ENCODE data around the gene NOL8. TPM values are rescaled to one million over a fixed set of nuclear protein-coding genes. Genes with fewer than 3 reads are reported as not detected.

NOL8 gene
- polyA plus RNA-seq (2012; ENCODE audit: insufficient read length, low read depth): 14.7 TPM

GRCh38 chr9:92325269-92325990 is at the start of gene NOL8, which contains the start of gene CENPP:
TSS of gene NOL8 (minus strand) at chr9:92325350. CDS start at chr9:92324161, 1,189 bp downstream.
TSS of gene CENPP (plus strand) at chr9:92325953.
- TF ChIP-seq FOXP2 (optimal IDR thresholded peaks at IDR 0.05; ENCODE audit: borderline replicate concordance, extremely low read depth, extremely low read length, insufficient read depth) (peak; percentile 90), POLR2AphosphoS5 (IDR thresholded peaks at IDR 0.05; ENCODE audit: low read depth, low read length) (peak; percentile 67), TAF1 (IDR thresholded peaks at IDR 0.05; ENCODE audit: borderline replicate concordance, insufficient read depth, low read length) (peak; percentile 96), REST (IDR thresholded peaks at IDR 0.05; ENCODE audit: insufficient read depth in 1 of 2, low read depth in 2 of 2, low read length in 2 of 2) (0 out of 4 replicates have a peak, but pooled peaks of 1 of the 2 experiments have one; percentile 5), SIN3A (IDR thresholded peaks at IDR 0.05; ENCODE audit: borderline replicate concordance, insufficient read depth, low read length) (peak; percentile 91; the same call in 1 of the 2 replicates)

GRCh38 chr9:92373167-92373566 is 48.0 kb upstream of the NOL8 start:
- TF ChIP-seq SIN3A (IDR thresholded peaks at IDR 0.05; ENCODE audit: borderline replicate concordance, insufficient read depth, low read length): no peak
- no peak for TF ChIP-seq TAF1 (IDR thresholded peaks at IDR 0.05; ENCODE audit: borderline replicate concordance, insufficient read depth, low read length)
- TF ChIP-seq POLR2AphosphoS5 (IDR thresholded peaks at IDR 0.05; ENCODE audit: low read depth, low read length): no peak
- no peak for TF ChIP-seq REST (IDR thresholded peaks at IDR 0.05; ENCODE audit: insufficient read depth in 1 of 2, low read depth in 2 of 2, low read length in 2 of 2)
- TF ChIP-seq FOXP2 (optimal IDR thresholded peaks at IDR 0.05; ENCODE audit: borderline replicate concordance, extremely low read depth, extremely low read length, insufficient read depth): no peak

- TF ChIP-seq SIN3A (IDR thresholded peaks at IDR 0.05; ENCODE audit: borderline replicate concordance, insufficient read depth, low read length) (no peak), POLR2AphosphoS5 (IDR thresholded peaks at IDR 0.05; ENCODE audit: low read depth, low read length) (no peak), REST (IDR thresholded peaks at IDR 0.05; ENCODE audit: insufficient read depth in 1 of 2, low read depth in 2 of 2, low read length in 2 of 2) (no peak), FOXP2 (optimal IDR thresholded peaks at IDR 0.05; ENCODE audit: borderline replicate concordance, extremely low read depth, extremely low read length, insufficient read depth) (no peak)
These were observed 43.9 kb upstream of the NOL8 start for GRCh38 chr9:92369075-92369474.

- TF ChIP-seq POLR2AphosphoS5 (IDR thresholded peaks at IDR 0.05; ENCODE audit: low read depth, low read length) (no peak), FOXP2 (optimal IDR thresholded peaks at IDR 0.05; ENCODE audit: borderline replicate concordance, extremely low read depth, extremely low read length, insufficient read depth) (no peak), TAF1 (IDR thresholded peaks at IDR 0.05; ENCODE audit: borderline replicate concordance, insufficient read depth, low read length) (no peak)
These were observed 34.9 kb upstream of the NOL8 start for GRCh38 chr9:92360083-92360482.

- no peak for TF ChIP-seq REST (IDR thresholded peaks at IDR 0.05; ENCODE audit: insufficient read depth in 1 of 2, low read depth in 2 of 2, low read length in 2 of 2)
- no peak for TF ChIP-seq FOXP2 (optimal IDR thresholded peaks at IDR 0.05; ENCODE audit: borderline replicate concordance, extremely low read depth, extremely low read length, insufficient read depth)
- no peak for TF ChIP-seq SIN3A (IDR thresholded peaks at IDR 0.05; ENCODE audit: borderline replicate concordance, insufficient read depth, low read length)
- TF ChIP-seq POLR2AphosphoS5 (IDR thresholded peaks at IDR 0.05; ENCODE audit: low read depth, low read length): no peak
- no peak for TF ChIP-seq TAF1 (IDR thresholded peaks at IDR 0.05; ENCODE audit: borderline replicate concordance, insufficient read depth, low read length)
These were observed 34.3 kb upstream of the NOL8 start for GRCh38 chr9:92359394-92359995.
